SW480 (cell line): ENCODE results near the gene GNG12.

Experiments
- DNase-seq: peaks from one replicate; pipeline ENCODE4 v3.0.0-alpha.2; 2016; ENCODE audit warnings: low spot score

Gene GNG12

GRCh38 chr1:67832737-67833601 is at the start of gene GNG12:
GNG12 (minus strand) TSS chr1:67833467; CDS start chr1:67707686, 125,781 bp downstream.
- peak; percentile 58 for DNase-seq

DNA sequence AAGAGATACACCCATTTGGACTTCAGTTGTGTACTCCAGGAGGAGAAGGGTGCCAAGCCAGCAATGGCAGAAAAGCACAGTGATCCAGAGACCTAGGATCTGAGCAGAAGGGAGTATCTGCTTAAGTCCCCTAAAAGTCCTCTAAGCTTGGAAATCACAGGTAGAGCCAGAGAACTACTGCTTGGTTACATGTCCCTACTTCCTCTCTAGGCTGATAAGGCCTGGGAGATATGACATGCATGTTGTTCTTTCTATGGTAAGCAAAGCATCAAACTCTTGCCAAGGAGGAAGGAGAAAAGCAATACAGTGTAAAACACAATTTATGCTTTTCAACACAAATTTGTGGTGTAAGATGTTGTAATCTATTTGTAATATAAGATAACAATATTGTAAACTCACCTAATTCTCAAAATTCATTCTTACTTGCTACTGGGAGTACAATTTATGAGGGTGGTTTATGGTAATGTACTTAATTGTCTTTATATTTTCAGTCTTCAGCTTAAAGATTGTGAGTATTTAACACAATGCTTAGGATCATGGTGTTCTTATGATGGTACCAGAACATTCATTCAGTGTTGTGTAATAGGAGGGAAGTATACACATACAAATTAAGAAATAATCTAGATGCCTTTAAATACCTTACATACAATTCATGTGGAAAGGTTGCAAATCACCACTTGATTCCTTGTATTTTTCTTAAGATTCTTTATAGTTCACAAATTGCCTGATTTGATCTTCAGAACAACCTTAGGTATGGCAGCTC is 49.1 kb upstream of the GNG12 start:
- DNase-seq: no peak

GRCh38 chr1:67880056-67880601 is 46.9 kb upstream of the GNG12 start:
- no peak for DNase-seq

- DNase-seq: no peak
These were observed 46.2 kb upstream of the GNG12 start for GRCh38 chr1:67879485-67879884.

GRCh38 chr1:67874501-67875111 is 41.3 kb upstream of the GNG12 start:
- DNase-seq: no peak

DNA sequence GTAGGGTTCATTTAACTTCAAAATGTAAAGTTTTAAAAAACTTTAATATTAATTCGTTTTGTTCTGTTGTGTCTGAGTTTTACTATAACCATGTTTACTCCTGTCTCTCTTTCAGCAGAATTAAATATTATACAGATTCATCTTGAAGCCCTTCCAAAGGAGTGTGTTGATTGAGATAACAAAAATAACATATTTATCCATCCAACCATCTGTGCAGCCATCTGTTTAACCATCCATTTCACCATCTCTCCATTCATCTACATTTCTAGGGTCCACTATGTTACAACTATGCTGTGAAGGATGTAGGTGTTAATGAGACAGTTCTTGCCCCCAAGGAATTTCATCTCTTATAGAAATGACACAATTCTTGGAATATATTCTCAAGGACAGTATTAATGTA is 36.0 kb upstream of the GNG12 start:
- no peak for DNase-seq

GRCh38 chr1:67863637-67864036 is 30.4 kb upstream of the GNG12 start:
- DNase-seq: no peak

DNA sequence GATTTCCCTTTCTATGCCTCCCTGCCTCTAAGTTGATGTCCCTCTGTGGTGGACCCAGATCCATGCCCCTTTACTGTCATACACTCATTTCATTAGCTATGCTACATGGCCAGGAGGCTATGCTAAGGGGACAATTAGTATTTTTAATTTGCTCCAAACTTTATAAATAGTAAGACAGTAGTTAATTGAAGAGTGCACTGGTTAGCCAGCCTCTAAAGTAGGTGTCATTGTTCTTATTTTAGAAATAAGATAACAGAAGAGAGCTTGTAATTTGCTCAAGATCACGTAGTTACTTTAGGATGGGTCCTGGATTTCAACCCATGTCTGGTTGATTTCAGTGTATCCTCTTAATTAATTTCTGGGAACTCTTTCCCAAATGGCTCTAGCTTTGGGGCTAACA is 29.4 kb upstream of the GNG12 start:
- no peak for DNase-seq

DNA sequence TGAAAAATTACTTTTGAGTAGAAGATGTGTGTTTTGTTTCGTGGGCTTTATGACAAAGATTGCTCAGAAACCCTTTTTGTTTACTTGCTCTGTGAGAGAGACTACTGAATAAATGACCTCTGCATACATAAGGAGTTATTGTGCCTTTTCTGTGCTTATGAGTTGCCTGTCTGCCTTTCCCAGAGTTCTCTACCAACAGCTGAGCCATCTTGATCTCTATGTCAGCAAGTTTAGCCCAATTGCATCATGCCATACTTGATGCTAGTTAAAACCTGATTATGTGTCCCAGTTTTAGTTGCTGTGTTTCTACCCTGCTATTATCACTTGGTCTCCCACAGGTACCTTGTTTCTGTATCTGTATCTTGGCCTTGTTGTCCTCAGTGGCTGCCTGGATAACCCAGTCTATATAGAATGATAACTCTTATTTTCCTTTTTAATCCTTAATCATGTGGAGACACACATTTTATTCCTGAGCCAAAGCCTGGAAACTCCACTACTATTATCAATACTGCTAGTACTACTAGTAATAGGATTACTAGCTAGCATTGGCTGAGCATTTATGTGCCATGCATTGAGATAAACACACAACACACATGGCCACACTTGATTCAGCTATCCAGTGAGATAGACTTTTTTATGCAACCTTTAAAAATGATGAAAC is 28.7 kb upstream of the GNG12 start:
- no peak for DNase-seq

DNA sequence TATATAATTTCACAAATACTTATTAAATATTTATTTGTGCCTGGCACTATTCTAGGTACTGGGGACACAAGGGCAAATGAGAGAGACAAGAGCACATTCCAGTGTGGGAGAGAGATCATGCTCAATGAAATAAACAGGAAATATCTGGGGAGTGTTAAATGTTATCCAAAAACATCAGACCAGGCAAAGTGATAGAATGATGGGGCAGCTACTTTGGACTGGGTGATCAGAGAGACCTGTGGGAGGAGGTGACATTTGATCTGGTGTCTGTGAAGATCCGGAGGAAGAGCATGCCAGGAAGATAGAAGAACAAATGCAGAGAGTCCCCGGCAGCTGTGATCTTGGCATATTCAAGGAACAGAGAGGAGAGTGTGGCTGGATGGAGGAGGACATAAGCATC is 27.5 kb upstream of the GNG12 start:
- no peak for DNase-seq

DNA sequence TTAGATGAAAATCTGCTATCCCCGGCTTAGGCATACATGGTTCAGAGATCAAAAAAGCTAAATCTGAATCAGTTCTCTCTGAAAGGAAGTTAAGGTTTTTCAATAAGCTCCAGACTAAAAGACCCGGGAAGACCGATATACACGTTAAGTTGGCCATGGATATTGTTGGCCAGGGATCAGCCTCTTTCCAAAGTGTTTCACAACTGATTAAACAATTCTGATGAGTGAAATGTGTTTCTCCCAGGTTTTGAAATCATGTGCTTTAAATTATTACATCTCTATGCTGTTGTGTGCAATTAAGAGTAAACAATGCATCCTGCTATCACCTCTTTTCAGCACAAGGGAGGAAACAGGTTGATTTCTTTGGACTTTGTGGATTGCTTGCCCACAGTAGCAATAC is 23.7 kb upstream of the GNG12 start:
- DNase-seq: no peak

- DNase-seq: no peak
These were observed 22.7 kb upstream of the GNG12 start for GRCh38 chr1:67855961-67856360.

GRCh38 chr1:67855444-67855843 is 22.2 kb upstream of the GNG12 start:
- DNase-seq: no peak

DNA sequence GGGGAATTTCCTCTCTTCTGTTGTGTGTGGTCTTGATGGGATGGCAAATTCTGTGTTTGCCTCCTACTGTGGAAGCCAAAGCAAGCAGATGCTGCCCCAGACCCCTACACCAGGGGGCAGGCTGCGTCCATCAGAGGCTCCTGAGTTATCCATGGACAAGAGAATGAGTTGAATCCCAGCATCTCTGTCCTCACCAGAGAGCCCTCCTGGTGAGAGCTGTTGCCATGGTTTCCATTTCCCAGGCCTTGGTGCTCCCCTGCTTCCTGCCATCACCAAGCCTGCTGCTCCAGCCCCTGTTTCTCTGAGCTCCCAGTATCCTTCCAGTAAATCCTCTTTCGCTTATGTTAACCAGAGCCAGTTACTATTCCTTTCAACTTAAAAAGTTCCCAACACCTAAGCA is 20.4 kb upstream of the GNG12 start:
- DNase-seq: peak; percentile 65

- no peak for DNase-seq
These were observed 18.5 kb upstream of the GNG12 start for GRCh38 chr1:67851800-67852199.

GRCh38 chr1:67850611-67851075 is 17.4 kb upstream of the GNG12 start:
- DNase-seq: peak; percentile 81

GRCh38 chr1:67850151-67850551 is 16.9 kb upstream of the GNG12 start:
- DNase-seq: peak; percentile 57

GRCh38 chr1:67847466-67847865 is 14.2 kb upstream of the GNG12 start:
- DNase-seq: no peak

- no peak for DNase-seq
These were observed 13.3 kb upstream of the GNG12 start for GRCh38 chr1:67846538-67846937.

- no peak for DNase-seq
These were observed 11.7 kb upstream of the GNG12 start for GRCh38 chr1:67844988-67845387.

GRCh38 chr1:67843746-67844145 is 10.5 kb upstream of the GNG12 start:
- no peak for DNase-seq

GRCh38 chr1:67843331-67843730 is 10.1 kb upstream of the GNG12 start:
- DNase-seq: no peak
